HepG2 (cell line): Measurements from ENCODE around the gene PIAS3. TPM values are rescaled to one million over a fixed set of nuclear protein-coding genes. Genes with fewer than 3 reads are reported as not detected.

Experiments
- ARID2 ChIP-seq: sonication (generic); formaldehyde crosslinking; IDR thresholded peaks from 2 replicates; pipeline ENCODE4 v1.8.1; 2022; ENCODE audit warnings: mild to moderate bottlenecking, missing genetic modification reagents, borderline replicate concordance
- ARNT2 ChIP-seq: sonication (generic); formaldehyde crosslinking; IDR thresholded peaks from 2 replicates; pipeline ENCODE4 v1.8.0; 2022; ENCODE audit warnings: mild to moderate bottlenecking, low read depth, missing genetic modification reagents, moderate library complexity
- CAMTA2 ChIP-seq: sonication (generic); formaldehyde crosslinking; IDR thresholded peaks from 2 replicates; pipeline ENCODE4 v1.4.0; 2020; ENCODE audit warnings: mild to moderate bottlenecking, missing genetic modification reagents, borderline replicate concordance
- CSRNP1 ChIP-seq: sonication (generic); formaldehyde crosslinking; IDR thresholded peaks from 2 replicates; pipeline ENCODE4 v1.8.1; 2023; ENCODE audit warnings: mild to moderate bottlenecking, missing genetic modification reagents
- CTCF ChIP-seq: sonication (generic); formaldehyde crosslinking; IDR thresholded peaks from 2 replicates; pipeline ENCODE4 v1.5.0; 2020; ENCODE audit warnings: mild to moderate bottlenecking, missing genetic modification reagents, moderate library complexity
- ELF3 ChIP-seq: IDR thresholded peaks from 2 replicates; pipeline ENCODE4 v1.6.1; 2016; ENCODE audit warnings: missing genetic modification reagents, missing compliant biosample characterization
- FOXP4 ChIP-seq: sonication (generic); formaldehyde crosslinking; IDR thresholded peaks from 2 replicates; pipeline ENCODE4 v1.4.0; 2020; ENCODE audit warnings: missing genetic modification reagents
- KAT2B ChIP-seq: fragments of 150-350 bp; IDR thresholded peaks from 2 replicates; pipeline ENCODE4 v1.6.1; 2014; ENCODE audit warnings: low read depth, low read length, borderline replicate concordance
- KDM3A ChIP-seq: IDR thresholded peaks from 2 replicates; pipeline ENCODE4 v1.6.1; 2018; ENCODE audit warnings: low read depth, missing compliant biosample characterization
- MYNN ChIP-seq: sonication (generic); formaldehyde crosslinking; IDR thresholded peaks from 2 replicates; pipeline ENCODE4 v1.4.0; 2020; ENCODE audit warnings: mild to moderate bottlenecking, low read depth, missing genetic modification reagents
- PLRG1 ChIP-seq: fragments of 450-650 bp; conservative IDR thresholded peaks from 2 replicates; pipeline ENCODE4 v1.6.1; 2016
- POLR2G ChIP-seq: fragments of 200-400 bp; formaldehyde crosslinking; IDR thresholded peaks from 2 replicates; pipeline ENCODE4 v1.6.1; 2018; ENCODE audit warnings: mild to moderate bottlenecking, low read depth, low read length, moderate library complexity
- PPARG ChIP-seq: conservative IDR thresholded peaks from 2 replicates; pipeline ENCODE4 v1.6.1; 2016; ENCODE audit warnings: missing biosample characterization, missing genetic modification reagents
- RBM39 ChIP-seq: fragments of 200-400 bp; formaldehyde crosslinking; IDR thresholded peaks from one replicate; pipeline ENCODE4 v1.6.1; 2018; ENCODE audit warnings: antibody characterized with exemption, mild to moderate bottlenecking, low read depth, low read length; ENCODE audit not compliant: poor library complexity, severe bottlenecking
- SALL1 ChIP-seq: sonication (generic); formaldehyde crosslinking; IDR thresholded peaks from 2 replicates; pipeline ENCODE4 v1.8.0; 2022; ENCODE audit warnings: mild to moderate bottlenecking, missing genetic modification reagents
- SAP130 ChIP-seq: IDR thresholded peaks from 2 replicates; pipeline ENCODE4 v1.6.1; 2016; ENCODE audit warnings: low read depth
- SP1 ChIP-seq, 2 experiments: fragments of 450-650 bp in 1 of 2; sonication (generic) in 1 of 2; formaldehyde crosslinking in 1 of 2; IDR thresholded peaks; 2 replicates each; pipeline versions ENCODE4 v1.4.0 to v1.6.1; 2016 to 2020; ENCODE audit warnings: missing genetic modification reagents in 1 of 2
- SRSF1 ChIP-seq: fragments of 200-400 bp; formaldehyde crosslinking; optimal IDR thresholded peaks from 2 replicates; pipeline ENCODE3; 2017; ENCODE audit warnings: mild to moderate bottlenecking, low read depth, low read length, moderate library complexity
- SRSF9 ChIP-seq: fragments of 200-400 bp; formaldehyde crosslinking; IDR thresholded peaks from 2 replicates; pipeline ENCODE4 v1.6.1; 2018; ENCODE audit warnings: borderline replicate concordance, mild to moderate bottlenecking, low read depth, low read length; ENCODE audit not compliant: insufficient read depth, poor library complexity, severe bottlenecking
- TCF12 ChIP-seq, 2 experiments: fragments of 450-650 bp in 1 of 2; sonication (generic) in 1 of 2; formaldehyde crosslinking in 1 of 2; IDR thresholded peaks; 2 replicates each; pipeline versions ENCODE4 v1.6.1 to v1.8.0; 2017 to 2022; ENCODE audit warnings: antibody characterized with exemption in 1 of 2, mild to moderate bottlenecking in 1 of 2, missing genetic modification reagents in 1 of 2, moderate library complexity in 1 of 2
- WIZ ChIP-seq: sonication (generic); formaldehyde crosslinking; IDR thresholded peaks from 2 replicates; pipeline ENCODE4 v1.5.1; 2020; ENCODE audit warnings: mild to moderate bottlenecking, missing genetic modification reagents
- ZBTB3 ChIP-seq: sonication (generic); formaldehyde crosslinking; IDR thresholded peaks from 2 replicates; pipeline ENCODE4 v1.4.0; 2020; ENCODE audit warnings: low read depth, mild to moderate bottlenecking, moderate library complexity, missing genetic modification reagents, borderline replicate concordance
- ZNF20 ChIP-seq: sonication (generic); formaldehyde crosslinking; IDR thresholded peaks from 2 replicates; pipeline ENCODE4 v1.4.0; 2020; ENCODE audit warnings: mild to moderate bottlenecking, moderate library complexity, missing genetic modification reagents
- ZNF317 ChIP-seq: sonication (generic); formaldehyde crosslinking; IDR thresholded peaks from 2 replicates; pipeline ENCODE4 v1.5.0; 2020; ENCODE audit warnings: mild to moderate bottlenecking, missing genetic modification reagents
- polyA plus RNA-seq, 8 experiments: library from polyadenylated mRNA; depleted of rRNA in 3 of 8; stranded (reverse) in 7 of 8; unstranded in 1 of 8; fragments of >200 nt; fragmentation: Illumina TruSeq in 4 of 8; extraction: Trizol in 4 of 8; gene quantifications; 2 replicates each; pipeline versions ENCODE4 v1.2.1 to v1.2.3, GENCODE V29; 2011 to 2016; ENCODE audit warnings: low read depth in 4 of 8, missing spikeins in 1 of 8, mixed read lengths in 1 of 8; ENCODE audit not compliant: insufficient read depth in 1 of 8
- total RNA-seq, 5 experiments: library from RNA; depleted of rRNA; stranded (reverse); fragments of >200 nt; fragmentation: Illumina TruSeq; extraction: Trizol; gene quantifications; 2 replicates each; pipeline ENCODE4 v1.2.3, GENCODE V29; 2016; ENCODE audit warnings: low read depth in 1 of 5

Gene PIAS3
- total and polyA plus RNA-seq, 2 of the 13 experiments (the other 11 are each of a cell fraction or from before 2014, with no cell fraction given), result 3.7 to 8.0 TPM

- TF ChIP-seq SALL1 (CRISPR knock-in tag) (peak; percentile 73), MYNN (CRISPR knock-in tag) (no peak), SP1 (IDR thresholded peaks at IDR 0.05) (no peak), SP1 (CRISPR knock-in tag; IDR thresholded peaks at IDR 0.05) (no peak), CAMTA2 (CRISPR knock-in tag) (peak; percentile 83; the same call in 1 of the 2 replicates), KDM3A (peak; percentile 81; the same call in 1 of the 2 replicates), TCF12 (IDR thresholded peaks at IDR 0.05) (no peak), TCF12 (CRISPR knock-in tag; IDR thresholded peaks at IDR 0.05) (0 out of 2 replicates have a peak, but pooled peaks have one; percentile 66), WIZ (CRISPR knock-in tag) (no peak; the same call in 1 of the 2 replicates), FOXP4 (CRISPR knock-in tag) (0 out of 2 replicates have a peak, but pooled peaks have one; percentile 18), ZNF317 (CRISPR knock-in tag) (0 out of 2 replicates have a peak, but pooled peaks have one; percentile 46), SRSF1 (peak; percentile 39), ARID2 (no peak), ZBTB3 (CRISPR knock-in tag) (no peak), SRSF9 (no peak), PLRG1 (no peak), CTCF (CRISPR knock-in tag) (peak; percentile 94), PPARG (no peak), CSRNP1 (CRISPR knock-in tag) (no peak), ELF3 (CRISPR knock-in tag) (peak; percentile 56; the same call in 1 of the 2 replicates), KAT2B (no peak), POLR2G (peak; percentile 58; the same call in 1 of the 2 replicates), ARNT2 (CRISPR knock-in tag) (0 out of 2 replicates have a peak, but pooled peaks have one; percentile 39), RBM39 (peak; percentile 71), SAP130 (CRISPR knock-in tag) (peak; percentile 65), ZNF20 (CRISPR knock-in tag) (0 out of 2 replicates have a peak, but pooled peaks have one; percentile 40)
Observed at GRCh38 chr1:145845514-145846161, 13.2 kb downstream of the PIAS3 start, which contains the start of gene NUDT17 (continued).
